BLaER1 treated with 17β-estradiol and CSF1 and Interleukin-3, amounts not matched to agents 10 nM and 100 nM (cell line): Measurements from ENCODE around the gene IGIP.

Experiments used
- H3K27ac ChIP-seq, 11 experiments: shearing (Covaris generic); formaldehyde crosslinking; 2 replicates each; pipeline ENCODE4 v1.8.1; 2022
- H3K27me3 ChIP-seq, 11 experiments: shearing (Covaris generic); formaldehyde crosslinking; 2 replicates each; pipeline ENCODE4 v1.8.1; 2022
- H3K36me3 ChIP-seq, 11 experiments: shearing (Covaris generic); formaldehyde crosslinking; 2 replicates each; pipeline ENCODE4 v1.8.1; 2022
- H3K4me1 ChIP-seq, 10 experiments: shearing (Covaris generic); formaldehyde crosslinking; 2 replicates each; pipeline ENCODE4 v1.8.1; 2022
- H3K4me2 ChIP-seq, 11 experiments: shearing (Covaris generic); formaldehyde crosslinking; 2 replicates each; pipeline ENCODE4 v1.8.1; 2022
- H3K4me3 ChIP-seq, 10 experiments: shearing (Covaris generic); formaldehyde crosslinking; 2 replicates each; pipeline ENCODE4 v1.8.1; 2022
- H3K9ac ChIP-seq, 11 experiments: shearing (Covaris generic); formaldehyde crosslinking; 2 replicates each; pipeline ENCODE4 v1.8.1; 2022
- H3K9me3 ChIP-seq, 11 experiments: shearing (Covaris generic); formaldehyde crosslinking; replicated peaks in 1 of 11; 2 replicates each; pipeline ENCODE4 v1.8.1; 2022
- H4K20me1 ChIP-seq, 11 experiments: shearing (Covaris generic); formaldehyde crosslinking; 2 replicates each; pipeline ENCODE4 v1.8.1; 2022
- Cebpa-rat ChIP-seq, 11 experiments: shearing (Covaris generic); IDR thresholded peaks; 2 replicates each; pipeline ENCODE4 v1.8.1; 2022

The IGIP gene

DNA sequence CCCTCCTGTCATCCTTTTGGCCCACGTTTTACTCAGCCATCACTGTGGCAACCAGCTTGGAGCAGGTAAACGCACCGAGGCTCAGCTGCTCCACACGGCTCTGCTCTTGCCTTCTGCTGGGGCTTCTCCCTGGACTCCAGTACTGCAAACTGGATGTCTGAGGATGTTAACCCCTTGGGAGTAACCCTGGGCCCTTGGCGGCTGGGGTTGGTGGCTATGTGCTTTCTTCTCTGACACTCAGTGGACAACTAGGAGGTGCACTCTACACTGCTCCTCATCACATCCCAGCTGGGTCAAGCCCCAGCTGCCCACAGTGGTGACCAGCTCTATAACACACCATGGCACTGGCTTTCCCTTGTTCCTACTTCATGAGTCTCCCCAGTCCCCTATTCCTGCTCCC lies 37.0 kb downstream of the IGIP start:
- Histone ChIP-seq H3K36me3 (no peaks in the 10 kb centered on the region), H3K9me3 (no peaks in the 10 kb centered on the region), H3K4me3 (no peak overlapping the region), H3K27ac (no peak overlapping the region), H4K20me1 (no peaks in the 10 kb centered on the region), H3K4me2 (no peak overlapping the region), H3K9ac (no peak overlapping the region), H3K27me3 (no peaks in the 10 kb centered on the region), H3K4me1 (peaks cover 0 to 20% (median 15%) of the 10 kb centered on the region in 10 experiments; a peak in 13 of 20 replicates)
- no peak for TF ChIP-seq Cebpa-rat (IDR thresholded peaks at IDR 0.05)

GRCh38 chr5:140165101-140165922 lies 39.6 kb downstream of the IGIP start:
- no peak for TF ChIP-seq Cebpa-rat (IDR thresholded peaks at IDR 0.05)

GRCh38 chr5:140165923-140166270 lies 40.2 kb downstream of the IGIP start:
- no peaks in the 10 kb centered on the region for H3K36me3 ChIP-seq
- H3K9me3 ChIP-seq = no peaks in the 10 kb centered on the region
- peak overlapping the region in 1 of 11 experiments; percentile 62; a peak in 1 of 22 replicates for H3K27ac ChIP-seq
- H4K20me1 ChIP-seq = no peaks in the 10 kb centered on the region
- H3K4me2 ChIP-seq = peak overlapping the region in 5 of 11 experiments; percentile 75 to 85 (median 82); a peak in 9 of 22 replicates
- H3K27me3 ChIP-seq = no peaks in the 10 kb centered on the region
- H3K9ac ChIP-seq = no peak overlapping the region
- no peak for TF ChIP-seq Cebpa-rat (IDR thresholded peaks at IDR 0.05)
- peaks cover 0 to 42% (median 19%) of the 10 kb centered on the region in 10 experiments; a peak in 13 of 20 replicates for H3K4me1 ChIP-seq
- H3K4me3 ChIP-seq = no peak overlapping the region

More at GRCh38 chr5:140165101-140165922, 39.6 kb downstream of the IGIP start:
- Histone ChIP-seq H3K27me3 (no peaks in the 10 kb centered on the region), H3K4me1 (peaks cover 0 to 42% (median 19%) of the 10 kb centered on the region in 10 experiments; a peak in 13 of 20 replicates), H3K4me2 (no peak overlapping the region), H3K4me3 (no peak overlapping the region), H3K36me3 (no peaks in the 10 kb centered on the region), H4K20me1 (no peaks in the 10 kb centered on the region), H3K9ac (no peak overlapping the region), H3K27ac (no peak overlapping the region), H3K9me3 (no peaks in the 10 kb centered on the region)

- TF ChIP-seq Cebpa-rat (IDR thresholded peaks at IDR 0.05) = no peak
Observed at GRCh38 chr5:140166911-140167310, 41.2 kb downstream of the IGIP start.

GRCh38 chr5:140168371-140168770 lies 42.6 kb downstream of the IGIP start:
- H3K36me3 ChIP-seq = no peaks in the 10 kb centered on the region
- no peak overlapping the region for H3K9ac ChIP-seq
- H3K27me3 ChIP-seq = no peaks in the 10 kb centered on the region
- H3K4me2 ChIP-seq = peak overlapping the region in 2 of 11 experiments; percentile 11 to 85; a peak in 2 of 22 replicates
- H3K4me1 ChIP-seq = peaks cover 0 to 42% (median 19%) of the 10 kb centered on the region in 10 experiments; a peak in 13 of 20 replicates
- no peaks in the 10 kb centered on the region for H3K9me3 ChIP-seq
- no peak overlapping the region for H3K4me3 ChIP-seq
- H4K20me1 ChIP-seq = no peaks in the 10 kb centered on the region
- no peak overlapping the region for H3K27ac ChIP-seq
- no peak for TF ChIP-seq Cebpa-rat (IDR thresholded peaks at IDR 0.05)

More at GRCh38 chr5:140166911-140167310, 41.2 kb downstream of the IGIP start:
- Histone ChIP-seq H3K27ac (peak overlapping the region in 5 of 11 experiments; percentile 27 to 62 (median 44); a peak in 9 of 22 replicates), H3K36me3 (no peaks in the 10 kb centered on the region), H3K9ac (peak overlapping the region in 2 of 11 experiments; percentile 11 to 28; a peak in 3 of 22 replicates), H3K4me3 (no peak overlapping the region), H3K27me3 (no peaks in the 10 kb centered on the region), H3K9me3 (no peaks in the 10 kb centered on the region), H3K4me2 (peak overlapping the region in 8 of 11 experiments; percentile 11 to 85 (median 76); a peak in 16 of 22 replicates), H4K20me1 (no peaks in the 10 kb centered on the region), H3K4me1 (peaks cover 0 to 42% (median 19%) of the 10 kb centered on the region in 10 experiments; a peak in 13 of 20 replicates)

GRCh38 chr5:140169410-140169809 lies 43.7 kb downstream of the IGIP start:
- Histone ChIP-seq H3K27me3 (no peaks in the 10 kb centered on the region), H3K9ac (no peak overlapping the region), H3K4me3 (no peak overlapping the region), H3K27ac (no peak overlapping the region), H3K9me3 (no peaks in the 10 kb centered on the region), H4K20me1 (no peaks in the 10 kb centered on the region), H3K4me1 (peaks cover 1 to 47% (median 21%) of the 10 kb centered on the region in 10 experiments; a peak in 18 of 20 replicates), H3K4me2 (peak overlapping the region in 4 of 11 experiments; percentile 28 to 78 (median 64); a peak in 8 of 22 replicates), H3K36me3 (no peaks in the 10 kb centered on the region)
- TF ChIP-seq Cebpa-rat (IDR thresholded peaks at IDR 0.05) = no peak

DNA sequence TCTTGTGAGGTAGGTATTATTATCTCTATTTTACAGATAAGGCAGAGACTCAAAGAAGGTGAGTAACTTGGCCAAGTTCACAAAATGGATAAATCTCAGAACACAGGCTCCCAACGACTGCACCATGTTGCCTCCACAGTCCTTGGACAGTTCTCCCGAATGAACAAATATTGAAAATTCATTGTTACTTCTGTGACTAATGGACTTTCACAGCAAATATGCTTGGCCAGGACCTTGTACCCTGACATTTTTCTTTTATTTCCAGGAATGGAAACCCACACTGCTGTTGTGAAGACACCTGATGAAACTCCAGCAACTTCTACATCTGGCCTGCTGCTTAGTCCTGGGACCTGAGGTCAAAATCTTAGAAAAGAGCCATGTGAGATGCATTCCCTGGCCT lies 46.7 kb downstream of the IGIP start:
- no peak overlapping the region for H3K9ac ChIP-seq
- TF ChIP-seq Cebpa-rat (IDR thresholded peaks at IDR 0.05) = no peak
- no peak overlapping the region for H3K4me3 ChIP-seq
- H3K4me2 ChIP-seq = no peak overlapping the region
- H3K4me1 ChIP-seq = peaks cover 18 to 46% (median 25%) of the 10 kb centered on the region in 10 experiments
- no peaks in the 10 kb centered on the region for H3K9me3 ChIP-seq
- H3K27me3 ChIP-seq = no peaks in the 10 kb centered on the region
- no peak overlapping the region for H3K27ac ChIP-seq
- no peaks in the 10 kb centered on the region for H3K36me3 ChIP-seq
- peaks cover 0 to 7% (median 0%) of the 10 kb centered on the region in 11 experiments; a peak in 2 of 22 replicates for H4K20me1 ChIP-seq

DNA sequence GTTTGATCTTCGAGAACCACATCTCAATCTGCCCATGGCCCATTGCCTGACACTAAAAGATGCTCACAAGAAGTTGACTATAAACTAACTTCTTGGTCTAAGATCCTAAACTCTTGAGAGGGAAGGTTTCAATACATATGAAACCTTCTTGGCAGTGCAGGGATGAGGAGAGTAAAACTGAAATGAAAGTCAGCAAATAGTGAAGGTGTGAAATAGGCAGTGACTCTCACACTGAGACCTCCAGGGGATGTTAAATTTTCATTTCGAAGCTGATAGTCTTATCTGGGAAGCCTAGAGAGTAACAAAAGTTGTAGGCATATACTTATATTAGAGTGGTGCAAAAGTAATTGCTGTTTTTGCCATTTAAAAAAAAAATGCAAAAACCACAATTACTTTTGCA lies 48.3 kb downstream of the IGIP start:
- no peak overlapping the region for H3K4me3 ChIP-seq
- no peaks in the 10 kb centered on the region for H3K9me3 ChIP-seq
- no peak overlapping the region; a peak in 1 of 22 replicates for H3K27ac ChIP-seq
- H3K9ac ChIP-seq = no peak overlapping the region
- TF ChIP-seq Cebpa-rat (IDR thresholded peaks at IDR 0.05) = no peak
- no peaks in the 10 kb centered on the region for H3K27me3 ChIP-seq
- peak overlapping the region in 6 of 11 experiments; percentile 85 to 99 (median 92); a peak in 8 of 22 replicates for H3K4me2 ChIP-seq
- H3K4me1 ChIP-seq = peaks cover 18 to 38% (median 24%) of the 10 kb centered on the region in 10 experiments
- H3K36me3 ChIP-seq = no peaks in the 10 kb centered on the region
- H4K20me1 ChIP-seq = peaks cover 0 to 16% (median 0%) of the 10 kb centered on the region in 11 experiments; a peak in 2 of 22 replicates
